Neural progenitor cell (in vitro differentiated cells): ENCODE data around the gene MATK. TPM values are rescaled to one million over a fixed set of nuclear protein-coding genes. Genes with fewer than 3 reads are reported as not detected.
A peak's percentile ranks its signal among the peaks of the same experiment; 100 is the strongest.
"Not testable (repeated sequence)": the region's sequence is repeated elsewhere in the genome, so short reads cannot be mapped to it uniquely, and the experiment has no call there.

ENCODE experiments used
- DNase-seq: peaks from one replicate; pipeline ENCODE4 v3.0.0-alpha.2; 2016; ENCODE audit warnings: low spot score
- H2AFZ ChIP-seq: fragments of 200-600 bp; sonication (generic); replicated peaks from 2 replicates; pipeline ENCODE4 v1.6.1; 2016; ENCODE audit warnings: antibody characterized with exemption
- H3F3A ChIP-seq: fragments of 200-600 bp; sonication (generic); 2 replicates; pipeline ENCODE4 v1.6.1; 2016; ENCODE audit warnings: antibody characterized with exemption, low read depth
- H3K27ac ChIP-seq: fragments of 200-600 bp; sonication (generic); 2 replicates; pipeline ENCODE4 v1.5.1; 2016; ENCODE audit warnings: mild to moderate bottlenecking
- H3K27me3 ChIP-seq: fragments of 200-600 bp; sonication (generic); 2 replicates; pipeline ENCODE4 v1.6.1; 2016; ENCODE audit warnings: mild to moderate bottlenecking, moderate library complexity
- H3K36me3 ChIP-seq: fragments of 200-600 bp; sonication (generic); 2 replicates; pipeline ENCODE4 v1.5.1; 2016
- H3K4me1 ChIP-seq: fragments of 200-600 bp; sonication (generic); 2 replicates; pipeline ENCODE4 v1.6.1; 2016; ENCODE audit warnings: mixed run types
- H3K4me2 ChIP-seq: fragments of 200-600 bp; sonication (generic); 2 replicates; pipeline ENCODE4 v1.6.1; 2016
- H3K4me3 ChIP-seq: fragments of 200-600 bp; sonication (generic); 2 replicates; pipeline ENCODE4 v1.5.1; 2016
- H3K79me2 ChIP-seq: fragments of 200-600 bp; sonication (generic); 2 replicates; pipeline ENCODE4 v1.6.1; 2016; ENCODE audit warnings: low read depth
- H3K9ac ChIP-seq: fragments of 200-600 bp; sonication (generic); 2 replicates; pipeline ENCODE4 v1.6.1; 2016
- H3K9me3 ChIP-seq: fragments of 200-600 bp; sonication (generic); 2 replicates; pipeline ENCODE4 v1.5.1; 2016; ENCODE audit warnings: low read depth
- H4K20me1 ChIP-seq: fragments of 200-600 bp; sonication (generic); 2 replicates; pipeline ENCODE4 v1.6.1; 2016; ENCODE audit warnings: low read depth
- H3K27ac Mint-ChIP-seq: 3 replicates; pipeline ENCODE4 v1.8.0; 2021; ENCODE audit warnings: mixed read lengths
- H3K27me3 Mint-ChIP-seq: 2 replicates; pipeline ENCODE4 v1.8.0; 2022; ENCODE audit warnings: low read depth, mild to moderate bottlenecking, inconsistent platforms, moderate library complexity, mixed read lengths; ENCODE audit not compliant: insufficient read depth
- H3K36me3 Mint-ChIP-seq: 3 replicates; pipeline ENCODE4 v1.8.0; 2021; ENCODE audit warnings: mixed read lengths
- H3K4me1 Mint-ChIP-seq: 3 replicates; pipeline ENCODE4 v1.8.0; 2021; ENCODE audit warnings: mixed read lengths
- H3K4me3 Mint-ChIP-seq: 3 replicates; pipeline ENCODE4 v1.8.0; 2021; ENCODE audit warnings: mild to moderate bottlenecking, moderate library complexity, mixed read lengths
- H3K9me3 Mint-ChIP-seq: 3 replicates; pipeline ENCODE4 v1.8.0; 2020; ENCODE audit warnings: mixed read lengths
- CTCF ChIP-seq: fragments of 200-600 bp; sonication (generic); IDR thresholded peaks from 2 replicates; pipeline ENCODE4 v1.5.1; 2017; ENCODE audit warnings: antibody characterized with exemption, mild to moderate bottlenecking
- EZH2 ChIP-seq: fragments of 200-600 bp; sonication (generic); IDR thresholded peaks from 2 replicates; pipeline ENCODE4 v1.6.1; 2017; ENCODE audit warnings: antibody characterized with exemption, mild to moderate bottlenecking, moderate library complexity
- EZH2phosphoT487 ChIP-seq: fragments of 200-600 bp; sonication (generic); IDR thresholded peaks from 2 replicates; pipeline ENCODE4 v1.6.1; 2017; ENCODE audit warnings: antibody characterized with exemption
- total RNA-seq: library from RNA; depleted of rRNA; stranded (reverse); fragments of >200 nt; gene quantifications from 2 replicates; pipeline ENCODE4 v1.2.3, GENCODE V29; 2015; ENCODE audit warnings: low replicate concordance

MATK gene
- total RNA-seq, 1 donor from 2014 or later: 2.4 TPM

- H3K27ac Mint-ChIP-seq: peak overlapping the region; percentile 85
- peaks cover 2% of the 10 kb centered on the region for H3K36me3 Mint-ChIP-seq
- no peak for DNase-seq
- H3K9me3 ChIP-seq: no peaks in the 10 kb centered on the region
- H4K20me1 ChIP-seq: no peaks in the 10 kb centered on the region
- H3K9me3 Mint-ChIP-seq: no peaks in the 10 kb centered on the region
- peaks cover 14% of the 10 kb centered on the region for H3K4me1 Mint-ChIP-seq
- no peaks in the 10 kb centered on the region for H3K36me3 ChIP-seq
- no peaks in the 10 kb centered on the region for H3K27me3 ChIP-seq
- peak overlapping the region; percentile 85 for H3K4me2 ChIP-seq
- H3F3A ChIP-seq: peaks cover 8% of the 10 kb centered on the region
- peak overlapping the region; percentile 96 for H3K4me3 Mint-ChIP-seq
- peaks cover 3% of the 10 kb centered on the region for H3K4me1 ChIP-seq
- peak overlapping the region; percentile 90 for H3K4me3 ChIP-seq
- H3K27ac ChIP-seq: no peak overlapping the region
- H2AFZ ChIP-seq: peak overlapping the region; percentile 64
- TF ChIP-seq CTCF (no peak), EZH2phosphoT487 (no peak), EZH2 (no peak)
- peaks cover 26% of the 10 kb centered on the region for H3K79me2 ChIP-seq
- no peaks in the 10 kb centered on the region for H3K27me3 Mint-ChIP-seq
- peak overlapping the region; percentile 83 for H3K9ac ChIP-seq
Observed at GRCh38 chr19:3760871-3761361, 25.3 kb downstream of the MATK start.

GRCh38 chr19:3759482-3760254 lies 26.5 kb downstream of the MATK start:
- peaks cover 6% of the 10 kb centered on the region for H3K36me3 Mint-ChIP-seq

GRCh38 chr19:3758297-3758696 lies 27.9 kb downstream of the MATK start:
- H3K4me3 ChIP-seq, H3K4me3 Mint-ChIP-seq, H3K36me3 ChIP-seq, DNase-seq, H3K27ac Mint-ChIP-seq, H3K9ac ChIP-seq, H3K27me3 ChIP-seq, H4K20me1 ChIP-seq, H2AFZ ChIP-seq, H3F3A ChIP-seq, H3K27ac ChIP-seq, H3K9me3 ChIP-seq, H3K9me3 Mint-ChIP-seq, H3K27me3 Mint-ChIP-seq, H3K4me1 ChIP-seq, H3K4me2 ChIP-seq: not testable (repeated sequence)
- Mint-ChIP-seq H3K36me3 (peaks cover 11% of the 10 kb centered on the region), H3K4me1 (peaks cover 14% of the 10 kb centered on the region)
- H3K79me2 ChIP-seq: peaks cover 16% of the 10 kb centered on the region

More at GRCh38 chr19:3759482-3760254, 26.5 kb downstream of the MATK start:
- Histone ChIP-seq H3K27ac (no peak overlapping the region), H3K9me3 (no peaks in the 10 kb centered on the region), H3K9ac (no peak overlapping the region), H3K4me3 (no peak overlapping the region), H3K36me3 (no peaks in the 10 kb centered on the region), H4K20me1 (no peaks in the 10 kb centered on the region), H3K4me2 (no peak overlapping the region), H3K79me2 (peaks cover 26% of the 10 kb centered on the region), H3K4me1 (peaks cover 3% of the 10 kb centered on the region), H3F3A (peaks cover 8% of the 10 kb centered on the region), H3K27me3 (no peaks in the 10 kb centered on the region), H2AFZ (no peak overlapping the region)
- no peak for DNase-seq
- peak overlapping the region; percentile 96 for H3K4me3 Mint-ChIP-seq
- peaks cover 14% of the 10 kb centered on the region for H3K4me1 Mint-ChIP-seq
- TF ChIP-seq CTCF (no peak), EZH2phosphoT487 (no peak), EZH2 (no peak)
- no peaks in the 10 kb centered on the region for H3K27me3 Mint-ChIP-seq
- no peaks in the 10 kb centered on the region for H3K9me3 Mint-ChIP-seq
- H3K27ac Mint-ChIP-seq: no peak overlapping the region

DNA sequence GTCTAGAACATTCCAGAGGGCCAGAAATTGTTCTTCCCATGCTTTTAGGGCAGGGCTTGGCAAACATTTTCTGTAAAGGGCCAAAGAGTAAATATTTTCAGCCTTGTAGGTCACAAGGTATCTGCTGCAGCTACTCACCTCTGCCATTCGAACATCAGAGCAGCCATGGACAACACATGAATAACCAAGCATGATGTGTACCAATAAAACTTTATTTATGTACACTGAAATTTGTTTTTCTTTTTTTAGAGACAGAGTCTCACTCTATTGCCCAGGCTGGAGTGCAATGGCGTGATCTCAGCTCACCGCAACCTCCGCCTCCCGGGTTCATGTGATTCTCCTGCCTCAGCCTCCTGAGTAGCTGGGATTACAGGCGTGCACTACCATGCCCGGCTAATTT lies 28.5 kb downstream of the MATK start:
- H3K9ac ChIP-seq, H3K4me1 Mint-ChIP-seq, H3K9me3 Mint-ChIP-seq, H3K27ac Mint-ChIP-seq, H3F3A ChIP-seq, H3K4me1 ChIP-seq, H2AFZ ChIP-seq, H3K27me3 Mint-ChIP-seq, H3K4me2 ChIP-seq, H4K20me1 ChIP-seq, H3K4me3 Mint-ChIP-seq, H3K9me3 ChIP-seq, H3K36me3 ChIP-seq, H3K27me3 ChIP-seq, DNase-seq, H3K4me3 ChIP-seq, H3K27ac ChIP-seq: not testable (repeated sequence)
- peaks cover 13% of the 10 kb centered on the region for H3K79me2 ChIP-seq
- peaks cover 12% of the 10 kb centered on the region for H3K36me3 Mint-ChIP-seq
